ENCODE measurements around the gene CSF3.

GRCh38 chr17:40038882-40039513, 23.8 kb downstream of the CSF3 start:
- TF ChIP-seq, protein P1, sequence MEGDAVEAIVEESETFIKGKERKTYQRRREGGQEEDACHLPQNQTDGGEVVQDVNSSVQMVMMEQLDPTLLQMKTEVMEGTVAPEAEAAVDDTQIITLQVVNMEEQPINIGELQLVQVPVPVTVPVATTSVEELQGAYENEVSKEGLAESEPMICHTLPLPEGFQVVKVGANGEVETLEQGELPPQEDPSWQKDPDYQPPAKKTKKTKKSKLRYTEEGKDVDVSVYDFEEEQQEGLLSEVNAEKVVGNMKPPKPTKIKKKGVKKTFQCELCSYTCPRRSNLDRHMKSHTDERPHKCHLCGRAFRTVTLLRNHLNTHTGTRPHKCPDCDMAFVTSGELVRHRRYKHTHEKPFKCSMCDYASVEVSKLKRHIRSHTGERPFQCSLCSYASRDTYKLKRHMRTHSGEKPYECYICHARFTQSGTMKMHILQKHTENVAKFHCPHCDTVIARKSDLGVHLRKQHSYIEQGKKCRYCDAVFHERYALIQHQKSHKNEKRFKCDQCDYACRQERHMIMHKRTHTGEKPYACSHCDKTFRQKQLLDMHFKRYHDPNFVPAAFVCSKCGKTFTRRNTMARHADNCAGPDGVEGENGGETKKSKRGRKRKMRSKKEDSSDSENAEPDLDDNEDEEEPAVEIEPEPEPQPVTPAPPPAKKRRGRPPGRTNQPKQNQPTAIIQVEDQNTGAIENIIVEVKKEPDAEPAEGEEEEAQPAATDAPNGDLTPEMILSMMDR (conservative IDR thresholded peaks at IDR 0.05) = peak; percentile 73
- no peak for TF ChIP-seq ZFX (IDR thresholded peaks at IDR 0.05)
